Gastroesophageal sphincter (tissue), 4 donors: Measurements from ENCODE around the gene KRR1. TPM values are rescaled to one million over a fixed set of nuclear protein-coding genes. Genes with fewer than 3 reads are reported as not detected.

ENCODE experiments used
- ATAC-seq: fragments of 150-250 bp; one replicate; pipeline ENCODE4 v1.9.1; 2016; ENCODE audit warnings: mild to moderate bottlenecking, moderate library complexity
- H3K27ac ChIP-seq, 4 donors: fragments of 200-600 bp; sonication (generic) in 3 of 4; 1 replicate in 3 of 4; 2 replicates in 1 of 4; pipeline ENCODE4 v1.5.1; 2016 to 2019
- H3K27me3 ChIP-seq: fragments of 200-600 bp; sonication (generic); one replicate; pipeline ENCODE4 v1.5.1; 2019
- H3K36me3 ChIP-seq, 2 donors: fragments of 200-600 bp; sonication (generic); one replicate each; pipeline ENCODE4 v1.5.1; 2019; ENCODE audit warnings: control low read depth in 1 of 2
- H3K4me1 ChIP-seq, 3 donors: fragments of 200-600 bp; sonication (generic); 1 replicate in 2 of 3; 2 replicates in 1 of 3; pipeline ENCODE4 v1.5.1; 2016 to 2019; ENCODE audit warnings: control low read depth in 2 of 3
- H3K4me3 ChIP-seq, 2 donors: fragments of 200-600 bp; sonication (generic); one replicate each; pipeline ENCODE4 v1.5.1; 2019; ENCODE audit warnings: mild to moderate bottlenecking in 1 of 2, moderate library complexity in 1 of 2
- H3K9me3 ChIP-seq, 3 donors: fragments of 200-600 bp; sonication (generic); one replicate each; pipeline ENCODE4 v1.5.1; 2017 to 2019; ENCODE audit warnings: control low read depth in 2 of 3
- EP300 ChIP-seq: sonication (generic); formaldehyde crosslinking; IDR thresholded peaks from one replicate; pipeline ENCODE4 v1.6.1; 2017; ENCODE audit warnings: antibody characterized with exemption, mild to moderate bottlenecking
- POLR2A ChIP-seq, 2 donors: fragments of 450-650 bp; IDR thresholded peaks; one replicate each; pipeline ENCODE4 v1.6.1; 2017; ENCODE audit warnings: antibody characterized with exemption in 2 of 2, mild to moderate bottlenecking in 2 of 2, moderate library complexity in 1 of 2
- POLR2AphosphoS5 ChIP-seq: sonication (generic); formaldehyde crosslinking; IDR thresholded peaks from one replicate; pipeline ENCODE4 v1.6.1; 2017; ENCODE audit warnings: antibody characterized with exemption
- WGBS, 2 donors: methylation state at CpG; one replicate each; pipeline ENCODE4 v1.1.5; 2018; ENCODE audit warnings: low coverage in 1 of 2; 5-methylcytosine and 5-hydroxymethylcytosine counted together
- total RNA-seq, 4 donors: library from RNA; depleted of rRNA; stranded (reverse); fragments of >200 nt; gene quantifications; one replicate each; pipeline ENCODE4 v1.1.0, GENCODE V29; 2016
- TF ChIP-seq, protein P1 (sequence below), 4 experiments: fragments of 200-600 bp in 2 of 4; fragments of 450-650 bp in 2 of 4; sonication (generic) in 1 of 4; IDR thresholded peaks; one replicate each; pipeline ENCODE4 v1.5.1; 2017 to 2019; ENCODE audit warnings: antibody characterized with exemption in 4 of 4, mild to moderate bottlenecking in 2 of 4, moderate library complexity in 2 of 4

The KRR1 gene
- total RNA-seq, 4 donors from 2014 or later = 33.0 to 46.2 (median 36.6) TPM

DNA sequence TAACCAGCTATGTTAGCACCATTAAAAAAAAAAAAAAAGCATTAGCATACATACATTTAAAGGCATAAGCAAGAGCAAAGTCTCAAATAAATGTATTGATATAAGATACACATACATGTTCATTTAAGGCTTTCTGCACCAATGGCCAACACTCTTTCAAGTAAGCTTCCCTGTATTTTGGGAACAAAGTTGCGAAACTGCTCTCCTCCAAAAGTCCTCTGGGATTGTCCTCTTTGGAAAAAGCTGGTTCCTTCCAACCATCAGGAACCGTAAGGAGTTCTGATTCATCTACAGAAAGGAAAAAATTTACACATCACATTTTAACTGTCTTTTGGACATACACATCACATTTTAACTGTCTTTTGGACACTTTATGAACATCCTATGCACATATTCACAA, 3.2 kb downstream of the KRR1 start:
- H3K9me3 ChIP-seq = no peaks in the 10 kb centered on the region
- no peak overlapping the region for H3K27ac ChIP-seq
- H3K36me3 ChIP-seq = peaks cover 0 to 38% of the 10 kb centered on the region in 2 donors
- H3K4me1 ChIP-seq = peaks cover 9 to 32% (median 14%) of the 10 kb centered on the region in 3 donors
- no peaks in the 10 kb centered on the region for H3K27me3 ChIP-seq
- ATAC-seq = no peak
- no peak overlapping the region for H3K4me3 ChIP-seq
- whole genome bisulfite sequencing, 2 donors = 52 to 63% methylated on average over 2 of the region's 2 CpGs
- TF ChIP-seq POLR2A (IDR thresholded peaks at IDR 0.05) (no peak), EP300 (no peak), POLR2AphosphoS5 (no peak)
- TF ChIP-seq, protein P1, sequence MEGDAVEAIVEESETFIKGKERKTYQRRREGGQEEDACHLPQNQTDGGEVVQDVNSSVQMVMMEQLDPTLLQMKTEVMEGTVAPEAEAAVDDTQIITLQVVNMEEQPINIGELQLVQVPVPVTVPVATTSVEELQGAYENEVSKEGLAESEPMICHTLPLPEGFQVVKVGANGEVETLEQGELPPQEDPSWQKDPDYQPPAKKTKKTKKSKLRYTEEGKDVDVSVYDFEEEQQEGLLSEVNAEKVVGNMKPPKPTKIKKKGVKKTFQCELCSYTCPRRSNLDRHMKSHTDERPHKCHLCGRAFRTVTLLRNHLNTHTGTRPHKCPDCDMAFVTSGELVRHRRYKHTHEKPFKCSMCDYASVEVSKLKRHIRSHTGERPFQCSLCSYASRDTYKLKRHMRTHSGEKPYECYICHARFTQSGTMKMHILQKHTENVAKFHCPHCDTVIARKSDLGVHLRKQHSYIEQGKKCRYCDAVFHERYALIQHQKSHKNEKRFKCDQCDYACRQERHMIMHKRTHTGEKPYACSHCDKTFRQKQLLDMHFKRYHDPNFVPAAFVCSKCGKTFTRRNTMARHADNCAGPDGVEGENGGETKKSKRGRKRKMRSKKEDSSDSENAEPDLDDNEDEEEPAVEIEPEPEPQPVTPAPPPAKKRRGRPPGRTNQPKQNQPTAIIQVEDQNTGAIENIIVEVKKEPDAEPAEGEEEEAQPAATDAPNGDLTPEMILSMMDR (IDR thresholded peaks at IDR 0.05) = no peak

DNA sequence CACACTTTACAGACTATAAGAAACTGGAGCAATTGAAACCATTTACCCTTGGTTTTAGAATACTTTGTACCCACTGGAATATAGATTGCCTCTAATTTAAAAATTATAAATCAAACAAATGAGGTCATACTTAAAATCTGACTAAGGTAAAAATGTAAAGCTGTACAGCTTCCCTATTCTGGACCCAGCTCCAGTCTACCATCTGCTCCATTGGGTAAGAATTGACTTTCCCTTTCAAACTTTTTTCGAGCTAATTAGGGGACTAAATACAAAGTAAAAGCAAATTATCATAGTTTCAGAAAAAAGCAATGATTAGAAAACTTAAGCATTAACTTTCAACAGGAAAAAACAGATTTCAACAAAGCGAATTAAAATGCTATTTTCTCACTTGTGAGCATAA, 4.3 kb downstream of the KRR1 start:
- TF ChIP-seq EP300 = no peak
- TF ChIP-seq, protein P1 (IDR thresholded peaks at IDR 0.05) = no peak
- no peak for TF ChIP-seq POLR2A (IDR thresholded peaks at IDR 0.05)
- no peak for TF ChIP-seq POLR2AphosphoS5
- H3K4me3 ChIP-seq = no peak overlapping the region
- WGBS, 2 donors = 77 to 83% methylated on average over 2 of the region's 2 CpGs
- no peaks in the 10 kb centered on the region for H3K9me3 ChIP-seq
- H3K36me3 ChIP-seq = peaks cover 0 to 48% of the 10 kb centered on the region in 2 donors
- H3K27ac ChIP-seq = no peak overlapping the region
- peaks cover 9 to 32% (median 14%) of the 10 kb centered on the region in 3 donors for H3K4me1 ChIP-seq
- ATAC-seq = no peak
- no peaks in the 10 kb centered on the region for H3K27me3 ChIP-seq

DNA sequence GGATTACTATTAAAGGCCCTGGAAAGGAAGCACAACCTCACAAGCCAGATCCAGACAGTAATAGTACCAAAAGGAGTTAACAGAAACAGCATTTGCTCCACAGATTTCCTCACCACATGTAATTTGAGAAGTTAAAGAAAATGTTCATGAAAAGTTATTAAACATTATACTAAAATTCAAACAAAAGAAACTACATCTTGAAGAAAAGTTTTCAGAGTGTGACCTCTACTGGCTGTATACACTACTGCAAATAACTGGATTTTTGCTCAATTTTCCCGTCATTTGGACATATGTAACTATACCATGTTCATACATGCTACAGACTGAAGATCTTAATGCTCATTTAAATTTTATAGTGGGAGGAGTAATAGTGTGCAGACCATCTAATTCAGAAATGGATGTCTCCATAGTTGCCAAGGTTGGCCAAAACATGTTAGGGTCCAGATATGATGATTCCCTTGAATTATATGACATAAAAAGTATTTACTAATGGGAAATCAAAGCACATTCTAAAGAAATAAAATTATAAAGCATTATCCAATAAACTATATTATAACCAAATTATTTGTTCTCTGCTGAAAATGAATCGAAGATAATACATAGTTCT, 5.6 kb downstream of the KRR1 start:
- WGBS, 2 donors = 45 to 59% methylated on average over 2 of the region's 2 CpGs
- ATAC-seq = no peak
- Histone ChIP-seq H3K4me1 (peaks cover 9 to 32% (median 14%) of the 10 kb centered on the region in 3 donors), H3K9me3 (no peaks in the 10 kb centered on the region), H3K27ac (no peak overlapping the region), H3K4me3 (no peak overlapping the region), H3K36me3 (peaks cover 0 to 61% of the 10 kb centered on the region in 2 donors), H3K27me3 (no peaks in the 10 kb centered on the region)
- no peak for TF ChIP-seq POLR2AphosphoS5
- TF ChIP-seq, protein P1 (IDR thresholded peaks at IDR 0.05) = peak; percentile 15 to 54 (median 39)

DNA sequence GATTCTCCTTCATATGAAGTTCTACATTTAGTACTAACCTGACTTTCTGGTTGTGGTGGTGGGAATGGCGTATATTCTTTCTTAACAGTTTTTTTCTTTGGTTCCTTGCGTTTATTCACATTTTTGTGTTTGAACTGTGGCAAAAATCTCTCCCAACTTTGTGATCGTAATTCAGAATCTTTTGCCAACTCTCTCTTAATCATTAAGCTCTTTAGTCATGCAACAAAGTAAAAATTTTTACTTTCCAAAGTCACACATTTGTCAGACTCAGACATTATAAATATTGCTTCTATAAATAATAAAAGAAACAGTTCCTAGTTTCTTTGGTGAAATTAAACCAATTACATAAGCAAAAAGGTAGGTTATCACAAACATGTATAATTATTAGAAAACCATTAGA, 7.5 kb downstream of the KRR1 start:
- no peak for ATAC-seq
- Histone ChIP-seq H3K4me3 (no peak overlapping the region), H3K4me1 (peaks cover 0 to 13% (median 0%) of the 10 kb centered on the region in 3 donors), H3K9me3 (no peaks in the 10 kb centered on the region), H3K36me3 (peaks cover 3 to 80% of the 10 kb centered on the region in 2 donors), H3K27me3 (no peaks in the 10 kb centered on the region), H3K27ac (no peak overlapping the region)
- WGBS, 2 donors = 82 to 85% methylated on average over 3 of the region's 3 CpGs
- TF ChIP-seq EP300 (no peak), POLR2A (IDR thresholded peaks at IDR 0.05) (no peak), POLR2AphosphoS5 (no peak)
- TF ChIP-seq, protein P1 (IDR thresholded peaks at IDR 0.05) = no peak

DNA sequence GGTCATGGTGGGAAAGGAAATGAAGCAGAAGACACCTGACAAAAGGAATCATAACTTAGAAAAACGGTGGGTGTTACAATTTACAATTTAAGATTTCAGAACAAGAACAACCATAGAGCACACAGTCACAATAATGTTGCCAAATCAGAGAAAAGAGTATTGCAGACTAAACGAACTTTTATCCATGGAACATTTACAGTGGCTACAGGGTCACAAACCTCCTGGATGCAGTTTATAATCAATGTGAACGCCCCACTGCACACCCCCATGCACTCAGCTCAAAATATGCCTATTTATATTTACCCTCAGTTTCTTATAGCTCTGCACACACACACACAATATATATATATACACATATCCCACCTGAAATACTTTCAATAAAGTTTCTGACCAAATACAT, 8.0 kb downstream of the KRR1 start:
- WGBS, 2 donors = 57 to 69% methylated on average over 3 of the region's 3 CpGs
- no peaks in the 10 kb centered on the region for H3K27me3 ChIP-seq
- H3K27ac ChIP-seq = no peak overlapping the region
- no peak overlapping the region for H3K4me3 ChIP-seq
- TF ChIP-seq, protein P1 (IDR thresholded peaks at IDR 0.05) = no peak
- no peak for TF ChIP-seq POLR2AphosphoS5
- no peak for TF ChIP-seq POLR2A (IDR thresholded peaks at IDR 0.05)
- no peak for TF ChIP-seq EP300
- no peaks in the 10 kb centered on the region for H3K9me3 ChIP-seq
- no peak for ATAC-seq
- H3K36me3 ChIP-seq = peaks cover 4 to 84% of the 10 kb centered on the region in 2 donors
- H3K4me1 ChIP-seq = peaks cover 0 to 9% (median 0%) of the 10 kb centered on the region in 3 donors
